GM23338 (cell line): ENCODE results near the gene ASIC3. TPM values are rescaled to one million over a fixed set of nuclear protein-coding genes. Genes with fewer than 3 reads are reported as not detected.

Experiments
- ATAC-seq: fragments of 200-7000 bp; cut with Tn5 transposase; 3 replicates; pipeline ENCODE4 v1.9.1; 2020
- DNase-seq: peaks from one replicate; pipeline ENCODE4 v3.0.0-alpha.2; 2015; ENCODE audit warnings: low spot score
- H2AFZ ChIP-seq: fragments of 200-600 bp; sonication (generic); 2 replicates; pipeline ENCODE4 v1.8.0; 2016; ENCODE audit warnings: antibody characterized with exemption, mild to moderate bottlenecking, moderate library complexity
- H3F3A ChIP-seq: fragments of 200-600 bp; sonication (generic); replicated peaks from 2 replicates; pipeline ENCODE4 v1.8.0; 2017; ENCODE audit warnings: antibody characterized with exemption, mixed run types, low read depth
- H3K27ac ChIP-seq: fragments of 200-600 bp; sonication (generic); 2 replicates; pipeline ENCODE4 v1.6.1; 2016; ENCODE audit warnings: low read depth
- H3K27me3 ChIP-seq: fragments of 200-600 bp; sonication (generic); 2 replicates; pipeline ENCODE4 v1.8.0; 2016; ENCODE audit warnings: mild to moderate bottlenecking, mixed run types, moderate library complexity; ENCODE audit not compliant: insufficient read depth
- H3K36me3 ChIP-seq: fragments of 200-600 bp; sonication (generic); 2 replicates; pipeline ENCODE4 v1.8.0; 2016; ENCODE audit warnings: mild to moderate bottlenecking; ENCODE audit not compliant: insufficient read depth
- H3K4me1 ChIP-seq: fragments of 200-600 bp; sonication (generic); 2 replicates; pipeline ENCODE4 v1.8.0; 2016; ENCODE audit warnings: mild to moderate bottlenecking, moderate library complexity; ENCODE audit not compliant: insufficient read depth
- H3K4me2 ChIP-seq: fragments of 200-600 bp; sonication (generic); 2 replicates; pipeline ENCODE4 v1.7.1; 2017; ENCODE audit warnings: mixed run types
- H3K4me3 ChIP-seq: fragments of 200-600 bp; sonication (generic); 2 replicates; pipeline ENCODE4 v1.6.1; 2016; ENCODE audit warnings: mixed run types
- H3K79me2 ChIP-seq: fragments of 200-600 bp; sonication (generic); replicated peaks from 2 replicates; pipeline ENCODE4 v1.8.0; 2017; ENCODE audit warnings: mild to moderate bottlenecking; ENCODE audit not compliant: insufficient read depth
- H3K9me2 ChIP-seq: fragments of 200-600 bp; sonication (generic); 2 replicates; pipeline ENCODE4 v1.8.0; 2017; ENCODE audit not compliant: insufficient read depth
- H4K20me1 ChIP-seq: fragments of 200-600 bp; sonication (generic); replicated peaks from 2 replicates; pipeline ENCODE4 v1.8.0; 2017; ENCODE audit warnings: mild to moderate bottlenecking; ENCODE audit not compliant: insufficient read depth
- H3K27ac Mint-ChIP-seq: 2 replicates; pipeline ENCODE4 v1.8.0; 2020; ENCODE audit warnings: inconsistent platforms, mild to moderate bottlenecking, moderate library complexity, mixed read lengths
- H3K27me3 Mint-ChIP-seq: 3 replicates; pipeline ENCODE4 v1.8.0; 2022; ENCODE audit warnings: low read depth, mild to moderate bottlenecking, moderate library complexity, mixed read lengths, inconsistent platforms; ENCODE audit not compliant: insufficient read depth, poor library complexity
- H3K36me3 Mint-ChIP-seq: 3 replicates; pipeline ENCODE4 v1.8.0; 2021; ENCODE audit warnings: low read depth, mild to moderate bottlenecking, inconsistent platforms, moderate library complexity, mixed read lengths
- H3K4me1 Mint-ChIP-seq: 3 replicates; pipeline ENCODE4 v1.8.0; 2020; ENCODE audit warnings: mild to moderate bottlenecking, inconsistent platforms, mixed read lengths
- H3K4me3 Mint-ChIP-seq: 3 replicates; pipeline ENCODE4 v1.8.0; 2021; ENCODE audit warnings: moderate library complexity, mild to moderate bottlenecking, inconsistent platforms, mixed read lengths
- H3K9me3 Mint-ChIP-seq: 3 replicates; pipeline ENCODE4 v1.8.0; 2020; ENCODE audit warnings: moderate library complexity, mild to moderate bottlenecking, inconsistent platforms, mixed read lengths
- CREB1 ChIP-seq: fragments of 250-450 bp; sonication (Bioruptor Pico); IDR thresholded peaks from 2 replicates; pipeline ENCODE4 v1.5.0; 2020; ENCODE audit warnings: low read depth, mild to moderate bottlenecking, moderate library complexity
- EZH2 ChIP-seq: fragments of 200-600 bp; sonication (generic); IDR thresholded peaks from one replicate; pipeline ENCODE4 v1.8.0; 2017; ENCODE audit warnings: antibody characterized with exemption, mild to moderate bottlenecking, low read depth; ENCODE audit not compliant: unreplicated experiment
- EZH2phosphoT487 ChIP-seq: fragments of 200-600 bp; sonication (generic); IDR thresholded peaks from one replicate; pipeline ENCODE4 v1.8.1; 2018; ENCODE audit warnings: antibody characterized with exemption; ENCODE audit not compliant: unreplicated experiment
- NANOG ChIP-seq: IDR thresholded peaks from 2 replicates; pipeline ENCODE4 v1.6.1; 2016; ENCODE audit warnings: antibody characterized with exemption, borderline replicate concordance
- STAT1 ChIP-seq: IDR thresholded peaks from one replicate; pipeline ENCODE4 v1.6.1; 2016; ENCODE audit warnings: antibody characterized with exemption; ENCODE audit not compliant: unreplicated experiment
- polyA plus RNA-seq: library from polyadenylated mRNA; unstranded; fragments of >200 nt; fragmentation: Nextera tagmentation; extraction: Ambion mirVana; gene quantifications from 2 replicates; pipeline ENCODE4 v1.2.1, GENCODE V29; 2016
- total RNA-seq: library from RNA; depleted of rRNA; stranded (reverse); fragments of >200 nt; shearing (Covaris generic); gene quantifications from 2 replicates; pipeline ENCODE4 v1.2.3, GENCODE V29; 2014
- TF ChIP-seq, protein P1 (sequence below): fragments of 250-450 bp; sonication (Bioruptor Pico); IDR thresholded peaks from 2 replicates; pipeline ENCODE4 v1.5.0; 2020; ENCODE audit warnings: mild to moderate bottlenecking, moderate library complexity
- TF ChIP-seq, protein P2 (sequence below), 2 experiments: fragments of 200-600 bp in 1 of 2; sonication (generic) in 1 of 2; conservative IDR thresholded peaks; 2 replicates each; pipeline versions ENCODE4 v1.5.1 to v1.6.1; 2016 to 2017; ENCODE audit warnings: antibody characterized with exemption in 2 of 2, low read depth in 2 of 2, mild to moderate bottlenecking in 2 of 2, moderate library complexity in 1 of 2
- TF ChIP-seq, protein P3 (sequence below): IDR thresholded peaks from 2 replicates; pipeline ENCODE4 v1.6.1; 2016; ENCODE audit warnings: antibody characterized with exemption

ASIC3 gene
- total and polyA plus RNA-seq, 2 experiments from 2014 or later, result 0.87 to 0.90 TPM

DNA sequence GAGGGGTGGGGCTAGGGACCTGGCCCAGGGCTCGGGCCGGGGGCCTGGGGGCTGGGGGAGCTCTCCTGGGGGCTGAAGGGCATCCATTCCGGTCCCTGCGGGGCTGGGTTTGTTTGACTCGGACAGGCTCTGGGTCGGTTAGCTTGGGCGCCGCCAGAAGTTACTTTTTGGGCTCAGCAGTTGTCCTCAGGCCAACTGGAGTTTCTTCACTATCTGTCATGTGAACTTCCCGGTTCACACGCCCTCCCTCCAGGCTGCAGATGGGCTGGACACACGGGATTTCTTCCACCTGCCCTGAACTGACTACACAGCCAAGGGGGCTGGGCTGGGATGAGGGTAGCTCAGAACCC lies 14.9 kb downstream of the ASIC3 start (continued):
- TF ChIP-seq, protein P1, sequence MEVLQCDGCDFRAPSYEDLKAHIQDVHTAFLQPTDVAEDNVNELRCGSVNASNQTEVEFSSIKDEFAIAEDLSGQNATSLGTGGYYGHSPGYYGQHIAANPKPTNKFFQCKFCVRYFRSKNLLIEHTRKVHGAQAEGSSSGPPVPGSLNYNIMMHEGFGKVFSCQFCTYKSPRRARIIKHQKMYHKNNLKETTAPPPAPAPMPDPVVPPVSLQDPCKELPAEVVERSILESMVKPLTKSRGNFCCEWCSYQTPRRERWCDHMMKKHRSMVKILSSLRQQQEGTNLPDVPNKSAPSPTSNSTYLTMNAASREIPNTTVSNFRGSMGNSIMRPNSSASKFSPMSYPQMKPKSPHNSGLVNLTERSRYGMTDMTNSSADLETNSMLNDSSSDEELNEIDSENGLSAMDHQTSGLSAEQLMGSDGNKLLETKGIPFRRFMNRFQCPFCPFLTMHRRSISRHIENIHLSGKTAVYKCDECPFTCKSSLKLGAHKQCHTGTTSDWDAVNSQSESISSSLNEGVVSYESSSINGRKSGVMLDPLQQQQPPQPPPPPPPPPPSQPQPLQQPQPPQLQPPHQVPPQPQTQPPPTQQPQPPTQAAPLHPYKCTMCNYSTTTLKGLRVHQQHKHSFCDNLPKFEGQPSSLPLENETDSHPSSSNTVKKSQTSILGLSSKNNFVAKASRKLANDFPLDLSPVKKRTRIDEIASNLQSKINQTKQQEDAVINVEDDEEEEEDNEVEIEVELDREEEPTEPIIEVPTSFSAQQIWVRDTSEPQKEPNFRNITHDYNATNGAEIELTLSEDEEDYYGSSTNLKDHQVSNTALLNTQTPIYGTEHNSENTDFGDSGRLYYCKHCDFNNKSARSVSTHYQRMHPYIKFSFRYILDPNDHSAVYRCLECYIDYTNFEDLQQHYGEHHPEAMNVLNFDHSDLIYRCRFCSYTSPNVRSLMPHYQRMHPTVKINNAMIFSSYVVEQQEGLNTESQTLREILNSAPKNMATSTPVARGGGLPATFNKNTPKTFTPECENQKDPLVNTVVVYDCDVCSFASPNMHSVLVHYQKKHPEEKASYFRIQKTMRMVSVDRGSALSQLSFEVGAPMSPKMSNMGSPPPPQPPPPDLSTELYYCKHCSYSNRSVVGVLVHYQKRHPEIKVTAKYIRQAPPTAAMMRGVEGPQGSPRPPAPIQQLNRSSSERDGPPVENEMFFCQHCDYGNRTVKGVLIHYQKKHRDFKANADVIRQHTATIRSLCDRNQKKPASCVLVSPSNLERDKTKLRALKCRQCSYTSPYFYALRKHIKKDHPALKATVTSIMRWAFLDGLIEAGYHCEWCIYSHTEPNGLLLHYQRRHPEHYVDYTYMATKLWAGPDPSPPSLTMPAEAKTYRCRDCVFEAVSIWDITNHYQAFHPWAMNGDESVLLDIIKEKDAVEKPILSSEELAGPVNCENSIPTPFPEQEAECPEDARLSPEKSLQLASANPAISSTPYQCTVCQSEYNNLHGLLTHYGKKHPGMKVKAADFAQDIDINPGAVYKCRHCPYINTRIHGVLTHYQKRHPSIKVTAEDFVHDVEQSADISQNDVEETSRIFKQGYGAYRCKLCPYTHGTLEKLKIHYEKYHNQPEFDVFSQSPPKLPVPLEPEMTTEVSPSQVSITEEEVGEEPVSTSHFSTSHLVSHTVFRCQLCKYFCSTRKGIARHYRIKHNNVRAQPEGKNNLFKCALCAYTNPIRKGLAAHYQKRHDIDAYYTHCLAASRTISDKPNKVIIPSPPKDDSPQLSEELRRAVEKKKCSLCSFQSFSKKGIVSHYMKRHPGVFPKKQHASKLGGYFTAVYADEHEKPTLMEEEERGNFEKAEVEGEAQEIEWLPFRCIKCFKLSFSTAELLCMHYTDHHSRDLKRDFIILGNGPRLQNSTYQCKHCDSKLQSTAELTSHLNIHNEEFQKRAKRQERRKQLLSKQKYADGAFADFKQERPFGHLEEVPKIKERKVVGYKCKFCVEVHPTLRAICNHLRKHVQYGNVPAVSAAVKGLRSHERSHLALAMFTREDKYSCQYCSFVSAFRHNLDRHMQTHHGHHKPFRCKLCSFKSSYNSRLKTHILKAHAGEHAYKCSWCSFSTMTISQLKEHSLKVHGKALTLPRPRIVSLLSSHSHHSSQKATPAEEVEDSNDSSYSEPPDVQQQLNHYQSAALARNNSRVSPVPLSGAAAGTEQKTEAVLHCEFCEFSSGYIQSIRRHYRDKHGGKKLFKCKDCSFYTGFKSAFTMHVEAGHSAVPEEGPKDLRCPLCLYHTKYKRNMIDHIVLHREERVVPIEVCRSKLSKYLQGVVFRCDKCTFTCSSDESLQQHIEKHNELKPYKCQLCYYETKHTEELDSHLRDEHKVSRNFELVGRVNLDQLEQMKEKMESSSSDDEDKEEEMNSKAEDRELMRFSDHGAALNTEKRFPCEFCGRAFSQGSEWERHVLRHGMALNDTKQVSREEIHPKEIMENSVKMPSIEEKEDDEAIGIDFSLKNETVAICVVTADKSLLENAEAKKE (CRISPR knock-in tag), result no peak
- TF ChIP-seq STAT1 (no peak), EZH2 (no peak), EZH2phosphoT487 (no peak)
- TF ChIP-seq, protein P2, sequence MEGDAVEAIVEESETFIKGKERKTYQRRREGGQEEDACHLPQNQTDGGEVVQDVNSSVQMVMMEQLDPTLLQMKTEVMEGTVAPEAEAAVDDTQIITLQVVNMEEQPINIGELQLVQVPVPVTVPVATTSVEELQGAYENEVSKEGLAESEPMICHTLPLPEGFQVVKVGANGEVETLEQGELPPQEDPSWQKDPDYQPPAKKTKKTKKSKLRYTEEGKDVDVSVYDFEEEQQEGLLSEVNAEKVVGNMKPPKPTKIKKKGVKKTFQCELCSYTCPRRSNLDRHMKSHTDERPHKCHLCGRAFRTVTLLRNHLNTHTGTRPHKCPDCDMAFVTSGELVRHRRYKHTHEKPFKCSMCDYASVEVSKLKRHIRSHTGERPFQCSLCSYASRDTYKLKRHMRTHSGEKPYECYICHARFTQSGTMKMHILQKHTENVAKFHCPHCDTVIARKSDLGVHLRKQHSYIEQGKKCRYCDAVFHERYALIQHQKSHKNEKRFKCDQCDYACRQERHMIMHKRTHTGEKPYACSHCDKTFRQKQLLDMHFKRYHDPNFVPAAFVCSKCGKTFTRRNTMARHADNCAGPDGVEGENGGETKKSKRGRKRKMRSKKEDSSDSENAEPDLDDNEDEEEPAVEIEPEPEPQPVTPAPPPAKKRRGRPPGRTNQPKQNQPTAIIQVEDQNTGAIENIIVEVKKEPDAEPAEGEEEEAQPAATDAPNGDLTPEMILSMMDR (conservative IDR thresholded peaks at IDR 0.05; ENCODE audit: low read depth in 2 of 2), result no peak
- TF ChIP-seq, protein P3, sequence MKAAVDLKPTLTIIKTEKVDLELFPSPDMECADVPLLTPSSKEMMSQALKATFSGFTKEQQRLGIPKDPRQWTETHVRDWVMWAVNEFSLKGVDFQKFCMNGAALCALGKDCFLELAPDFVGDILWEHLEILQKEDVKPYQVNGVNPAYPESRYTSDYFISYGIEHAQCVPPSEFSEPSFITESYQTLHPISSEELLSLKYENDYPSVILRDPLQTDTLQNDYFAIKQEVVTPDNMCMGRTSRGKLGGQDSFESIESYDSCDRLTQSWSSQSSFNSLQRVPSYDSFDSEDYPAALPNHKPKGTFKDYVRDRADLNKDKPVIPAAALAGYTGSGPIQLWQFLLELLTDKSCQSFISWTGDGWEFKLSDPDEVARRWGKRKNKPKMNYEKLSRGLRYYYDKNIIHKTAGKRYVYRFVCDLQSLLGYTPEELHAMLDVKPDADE, result no peak

DNA sequence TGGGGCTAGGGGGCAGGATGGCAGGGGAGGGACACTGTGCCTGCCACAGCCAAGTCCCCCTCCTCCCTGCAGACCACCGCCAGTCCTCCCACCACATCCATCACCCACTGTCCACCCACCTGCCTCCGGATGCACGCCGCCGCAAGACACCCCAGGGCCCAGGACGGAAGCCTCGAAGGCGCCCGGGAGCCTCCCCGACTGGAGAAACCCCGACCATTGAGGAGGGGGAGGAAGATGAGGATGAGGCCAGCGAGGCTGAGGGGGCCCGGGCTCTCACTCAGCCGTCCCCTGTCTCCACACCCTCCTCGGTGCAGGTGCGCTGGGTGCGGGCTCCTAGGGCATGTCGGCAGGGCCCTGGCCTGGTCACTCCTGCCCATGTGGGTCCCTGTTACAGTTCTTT lies 16.1 kb downstream of the ASIC3 start:
- H3K79me2 ChIP-seq, result peaks cover 11% of the 10 kb centered on the region
- H3K27ac Mint-ChIP-seq, result no peak overlapping the region
- DNase-seq (no peak), ATAC-seq (no peak)
- peaks cover 16% of the 10 kb centered on the region for H3K36me3 ChIP-seq
- peaks cover 32% of the 10 kb centered on the region for H3K4me1 Mint-ChIP-seq
- H3K4me3 Mint-ChIP-seq, result no peak overlapping the region
- no peaks in the 10 kb centered on the region for H3K9me2 ChIP-seq
- peaks cover 36% of the 10 kb centered on the region for H3K27me3 Mint-ChIP-seq
- H3K4me2 ChIP-seq, result no peak overlapping the region
- H3F3A ChIP-seq, result peaks cover 15% of the 10 kb centered on the region
- no peak overlapping the region for H2AFZ ChIP-seq
- no peak overlapping the region for H3K27ac ChIP-seq
- H4K20me1 ChIP-seq, result no peaks in the 10 kb centered on the region; the same call in 1 of the 2 replicates
- H3K36me3 Mint-ChIP-seq, result peaks cover 36% of the 10 kb centered on the region
- peaks cover 29% of the 10 kb centered on the region for H3K4me1 ChIP-seq
- H3K27me3 ChIP-seq, result peaks cover 15% of the 10 kb centered on the region; the same call in 1 of the 2 replicates
- H3K4me3 ChIP-seq, result no peak overlapping the region
- no peaks in the 10 kb centered on the region for H3K9me3 Mint-ChIP-seq
- TF ChIP-seq, protein P2 (conservative IDR thresholded peaks at IDR 0.05; ENCODE audit: low read depth in 2 of 2), result no peak
- TF ChIP-seq CREB1 (CRISPR knock-in tag), result no peak
- TF ChIP-seq, protein P3, result no peak
- TF ChIP-seq NANOG, result no peak
